HG03139 (cell line): ENCODE measurements around the gene SPAG9.

Experiments used
- ATAC-seq: cut with Tn5 transposase; IDR thresholded peaks from one replicate; pipeline ENCODE4 v1.9.1; 2021; ENCODE audit not compliant: unreplicated experiment

The SPAG9 gene

DNA sequence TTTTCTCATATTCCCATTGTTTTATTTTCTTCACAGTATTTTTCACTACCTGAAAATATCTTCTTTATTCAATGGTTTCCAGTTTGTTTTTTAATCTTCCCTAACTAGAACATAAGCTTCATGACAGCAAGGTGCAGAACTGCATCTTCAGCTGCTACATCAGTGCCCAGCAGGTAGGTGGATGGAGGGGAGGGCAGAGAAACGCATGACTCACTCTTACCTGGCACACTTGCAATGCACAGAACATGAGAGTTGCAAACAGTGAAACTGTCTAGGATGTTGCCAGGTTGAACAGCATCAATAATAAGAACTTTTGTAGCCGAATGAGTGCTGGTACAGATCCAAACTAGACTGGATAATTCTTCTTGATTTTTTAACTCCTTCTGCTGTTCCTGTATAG, 127.1 kb downstream of the SPAG9 start:
- ATAC-seq = no peak

- no peak for ATAC-seq
These were observed 131.5 kb downstream of the SPAG9 start for GRCh38 chr17:50989149-50989548.

GRCh38 chr17:50988427-50988826, 132.2 kb downstream of the SPAG9 start:
- no peak for ATAC-seq

GRCh38 chr17:50986989-50987660, 133.5 kb downstream of the SPAG9 start:
- no peak for ATAC-seq

- ATAC-seq = no peak
These were observed 139.4 kb downstream of the SPAG9 start for GRCh38 chr17:50981279-50981678.

DNA sequence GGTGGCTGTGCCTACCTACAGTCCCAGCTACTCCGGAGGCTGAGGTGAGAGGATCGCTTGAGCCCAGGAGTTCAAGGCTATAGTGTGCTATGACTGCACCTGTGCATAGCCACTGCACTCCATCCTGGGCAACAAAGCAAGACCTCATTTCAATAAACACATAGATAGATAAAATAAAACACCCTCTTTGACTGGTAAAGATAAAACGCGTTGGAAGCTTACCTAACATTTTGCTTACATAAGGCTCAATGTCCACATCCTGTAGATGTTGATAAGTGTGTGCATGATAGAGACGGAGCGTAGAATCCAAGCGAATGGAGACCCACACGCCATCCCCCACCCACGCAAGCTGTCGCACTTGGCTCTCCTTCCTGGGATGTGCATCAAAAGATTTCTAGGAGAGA, 141.1 kb downstream of the SPAG9 start:
- ATAC-seq = no peak

DNA sequence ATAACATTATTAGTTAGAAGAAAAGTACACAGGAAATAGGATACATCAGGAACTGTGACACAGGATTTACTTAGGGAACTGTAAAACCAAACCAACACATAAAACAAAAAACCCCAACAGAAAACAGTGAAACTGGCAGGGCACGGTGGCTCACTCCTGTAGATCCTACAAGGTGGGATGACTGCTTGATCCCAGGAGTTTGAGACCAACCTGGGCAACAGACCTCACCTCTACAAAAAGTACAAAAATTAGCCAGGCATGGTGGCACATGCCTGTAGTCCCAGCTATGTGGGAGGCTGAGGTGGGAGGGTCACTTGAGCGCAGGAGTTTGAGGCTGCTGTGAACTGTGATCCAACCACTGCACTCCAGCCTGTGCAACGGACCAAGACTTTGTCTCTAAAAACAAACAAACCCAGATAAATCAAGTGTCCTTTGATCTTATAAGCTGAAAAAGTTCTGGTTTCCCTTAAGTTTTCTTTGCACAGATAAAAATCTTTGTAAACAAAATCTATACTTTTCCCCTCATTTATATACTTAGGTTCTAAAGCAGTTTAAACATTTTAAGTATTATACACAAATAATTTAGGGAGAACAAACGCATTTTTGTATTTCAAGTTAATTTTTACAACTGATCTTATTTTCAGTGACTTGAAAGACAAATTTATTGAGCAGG, 143.0 kb downstream of the SPAG9 start:
- ATAC-seq = no peak

- no peak for ATAC-seq
These were observed 143.7 kb downstream of the SPAG9 start for GRCh38 chr17:50976951-50977472.

DNA sequence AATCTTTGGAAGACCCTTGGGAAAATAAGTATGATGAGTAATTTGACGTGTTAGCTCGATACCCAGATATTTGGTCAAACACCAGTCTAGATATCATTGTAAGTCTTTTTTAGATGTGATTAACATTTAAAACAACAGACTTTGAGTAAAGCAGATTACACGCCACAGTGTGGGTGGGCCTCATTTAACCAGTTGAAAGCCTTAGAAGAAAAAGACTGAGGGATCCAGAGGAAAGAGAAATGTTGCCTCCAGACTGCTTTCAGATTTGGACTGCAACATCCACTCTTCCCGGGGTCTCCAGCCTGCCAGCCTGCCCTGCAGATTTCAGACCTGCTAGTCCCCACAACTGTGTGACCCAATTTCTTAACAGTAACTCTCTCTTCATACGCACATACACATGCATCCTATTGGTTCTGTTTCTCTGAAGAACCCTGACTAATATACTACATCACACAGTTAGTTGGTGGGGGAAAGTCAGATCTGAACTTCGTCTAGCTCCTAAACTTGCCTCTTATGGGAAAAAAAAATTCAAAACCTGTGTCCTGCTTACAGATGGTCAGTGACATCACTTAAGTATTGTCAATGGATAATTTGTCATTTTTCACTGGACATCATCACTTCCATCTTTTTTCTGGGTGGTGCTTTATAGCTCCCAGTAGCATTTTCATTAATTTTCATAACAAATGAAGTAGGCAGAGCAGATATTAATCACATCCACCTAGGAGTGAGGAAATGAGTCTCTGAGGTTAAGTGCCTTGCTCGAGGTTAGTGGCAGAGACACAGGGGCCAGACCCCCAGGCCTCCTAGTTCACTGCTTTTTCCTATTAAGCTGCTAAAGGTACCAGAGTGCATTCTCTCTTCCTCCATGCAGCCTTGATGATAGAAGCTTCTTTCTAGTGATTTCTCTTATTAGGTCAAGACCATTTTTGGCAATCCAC, 146.8 kb downstream of the SPAG9 start:
- ATAC-seq = no peak

DNA sequence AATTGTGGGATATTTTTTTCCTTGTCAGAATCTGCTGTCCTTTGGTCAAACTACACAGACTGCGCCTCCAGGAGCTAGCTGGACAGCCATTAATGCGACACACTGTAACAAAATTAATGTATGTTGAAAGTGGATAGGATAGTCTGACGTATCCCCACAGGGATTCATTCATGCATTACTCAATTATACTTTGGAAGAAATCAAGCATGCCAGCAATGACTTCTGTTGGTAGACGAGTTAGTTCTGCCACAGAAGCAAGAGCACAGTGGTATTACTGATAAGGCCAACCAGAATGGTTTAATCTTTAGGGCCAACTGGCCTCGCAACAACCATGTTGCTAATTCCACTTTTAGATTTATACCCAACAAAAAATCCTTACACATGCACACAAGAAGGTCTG, 148.1 kb downstream of the SPAG9 start:
- no peak for ATAC-seq

DNA sequence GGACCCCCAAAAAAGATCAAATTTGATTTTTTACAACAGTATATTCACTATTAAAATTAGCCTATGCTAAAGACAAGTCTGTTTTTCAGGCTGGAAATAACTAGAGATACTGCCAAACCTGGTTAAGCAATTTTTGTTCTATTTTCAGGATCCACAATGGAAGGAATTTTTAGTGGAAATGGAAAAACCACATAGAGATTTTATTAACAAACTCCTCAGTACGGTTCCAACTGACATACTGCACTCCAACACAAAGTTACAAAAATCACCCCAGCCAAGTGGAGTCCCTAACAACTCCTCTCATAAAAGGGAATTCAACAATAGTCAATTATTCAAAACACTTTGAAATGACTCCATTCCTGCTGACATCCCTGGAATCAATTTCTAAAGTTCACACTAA, 152.9 kb downstream of the SPAG9 start:
- no peak for ATAC-seq

- ATAC-seq = no peak
These were observed 154.5 kb downstream of the SPAG9 start for GRCh38 chr17:50966163-50966666.

DNA sequence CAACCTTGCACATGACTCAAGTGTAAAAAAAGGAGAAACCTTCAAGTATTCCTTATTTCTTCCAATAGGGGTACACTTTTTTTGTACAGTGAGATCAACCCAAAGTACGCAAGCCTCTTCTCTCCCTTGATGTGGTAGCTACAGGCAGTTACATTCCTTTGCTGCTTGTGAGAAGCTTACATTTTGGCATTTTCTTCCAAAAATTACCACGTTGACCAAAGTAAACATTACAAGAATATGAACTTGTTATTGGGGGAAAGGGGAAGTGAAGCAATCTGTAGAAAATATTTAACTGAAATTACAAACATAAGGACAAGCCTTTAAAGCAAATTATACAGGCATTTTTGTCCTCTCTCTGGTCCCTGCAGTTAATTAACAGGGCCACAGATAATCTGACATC, 157.5 kb downstream of the SPAG9 start:
- ATAC-seq = no peak

DNA sequence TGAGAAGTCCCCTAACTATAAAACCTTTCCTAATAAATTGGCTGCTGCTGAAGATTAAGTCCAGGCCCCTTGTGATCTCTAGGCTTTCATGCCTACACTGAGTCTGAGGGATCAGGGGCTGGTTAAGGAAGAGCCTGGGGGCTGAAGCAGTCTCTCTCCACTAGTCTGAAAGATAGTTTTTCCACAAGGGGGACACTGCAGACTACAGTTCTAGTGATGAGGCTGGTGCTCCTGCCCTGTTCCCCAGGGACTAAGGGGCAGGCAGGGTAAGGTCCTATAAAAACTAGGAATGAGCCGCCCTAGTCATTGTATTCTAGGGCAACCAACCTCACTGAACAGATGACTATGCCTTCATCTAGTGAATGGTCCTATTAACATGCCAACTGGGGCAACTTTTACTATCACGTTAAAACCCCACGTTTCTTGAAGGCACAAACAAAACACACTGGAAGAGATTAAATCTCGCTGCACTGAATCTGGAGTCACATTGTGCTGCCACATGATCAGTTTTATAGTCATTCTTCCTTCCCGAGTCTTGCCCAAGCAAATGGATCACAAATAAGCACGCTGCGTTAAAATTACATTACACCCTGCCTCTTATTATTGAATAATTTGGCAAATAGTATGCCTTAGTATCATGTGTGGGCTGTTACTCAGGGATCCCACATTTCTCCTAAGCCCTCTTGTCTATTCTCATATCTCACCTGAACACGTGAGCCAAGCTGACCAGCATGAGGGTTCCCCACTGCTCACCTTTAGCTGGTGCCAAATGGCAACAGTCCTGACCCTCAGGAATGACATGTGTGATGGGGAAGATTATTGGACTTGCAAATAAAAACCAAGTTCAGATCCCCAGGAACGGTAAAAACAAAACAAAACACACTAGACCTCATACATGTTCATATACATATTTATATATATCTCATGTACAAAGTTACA, 159.1 kb downstream of the SPAG9 start:
- ATAC-seq = no peak

- ATAC-seq = no peak
These were observed 161.3 kb downstream of the SPAG9 start for GRCh38 chr17:50959341-50959740.

DNA sequence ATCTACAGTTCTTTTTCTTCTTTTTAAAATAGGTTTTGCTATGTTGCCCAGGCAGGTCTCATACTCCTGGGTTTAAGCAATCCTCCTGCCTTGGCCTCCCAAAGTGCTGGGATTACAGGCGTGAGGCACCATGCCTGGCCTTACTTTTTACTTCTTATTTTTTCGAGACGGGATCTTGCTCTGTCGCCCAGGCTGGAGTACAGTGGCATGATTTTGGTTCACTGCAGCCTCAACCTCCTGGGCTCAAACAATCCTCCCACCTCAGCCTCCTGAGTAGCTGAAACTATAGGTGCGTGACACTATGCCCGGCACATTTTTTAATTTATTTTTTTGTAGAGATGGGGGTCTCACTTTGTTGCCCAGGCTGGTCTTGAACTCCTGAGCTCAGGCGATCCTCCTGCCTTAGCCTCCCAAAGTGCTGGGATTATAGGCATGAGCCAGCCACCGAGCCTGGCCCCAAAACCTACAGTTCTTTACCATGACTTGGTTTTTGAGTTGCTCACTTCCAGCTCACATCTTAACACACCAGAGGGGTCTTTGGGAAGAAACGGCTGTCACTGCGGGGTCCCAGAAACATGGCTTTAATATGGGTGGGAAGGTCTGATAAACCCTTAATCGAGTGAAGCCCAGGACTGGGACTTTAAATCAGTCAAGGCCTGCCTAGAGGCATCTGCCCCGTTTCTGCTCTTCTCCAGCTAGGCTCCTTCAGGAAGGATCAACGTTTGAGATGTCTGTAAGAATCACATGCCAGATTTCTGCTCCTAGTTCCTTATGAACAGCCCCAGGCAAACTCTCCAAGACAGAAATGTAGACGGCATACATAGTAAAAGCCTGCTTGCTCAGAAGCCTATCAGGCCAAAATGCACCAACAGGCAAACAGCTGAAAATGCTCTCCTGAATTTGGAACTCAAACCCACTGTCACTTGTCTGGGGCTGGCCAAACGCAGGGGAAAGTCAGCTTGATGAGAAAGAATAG, 162.8 kb downstream of the SPAG9 start:
- no peak for ATAC-seq

DNA sequence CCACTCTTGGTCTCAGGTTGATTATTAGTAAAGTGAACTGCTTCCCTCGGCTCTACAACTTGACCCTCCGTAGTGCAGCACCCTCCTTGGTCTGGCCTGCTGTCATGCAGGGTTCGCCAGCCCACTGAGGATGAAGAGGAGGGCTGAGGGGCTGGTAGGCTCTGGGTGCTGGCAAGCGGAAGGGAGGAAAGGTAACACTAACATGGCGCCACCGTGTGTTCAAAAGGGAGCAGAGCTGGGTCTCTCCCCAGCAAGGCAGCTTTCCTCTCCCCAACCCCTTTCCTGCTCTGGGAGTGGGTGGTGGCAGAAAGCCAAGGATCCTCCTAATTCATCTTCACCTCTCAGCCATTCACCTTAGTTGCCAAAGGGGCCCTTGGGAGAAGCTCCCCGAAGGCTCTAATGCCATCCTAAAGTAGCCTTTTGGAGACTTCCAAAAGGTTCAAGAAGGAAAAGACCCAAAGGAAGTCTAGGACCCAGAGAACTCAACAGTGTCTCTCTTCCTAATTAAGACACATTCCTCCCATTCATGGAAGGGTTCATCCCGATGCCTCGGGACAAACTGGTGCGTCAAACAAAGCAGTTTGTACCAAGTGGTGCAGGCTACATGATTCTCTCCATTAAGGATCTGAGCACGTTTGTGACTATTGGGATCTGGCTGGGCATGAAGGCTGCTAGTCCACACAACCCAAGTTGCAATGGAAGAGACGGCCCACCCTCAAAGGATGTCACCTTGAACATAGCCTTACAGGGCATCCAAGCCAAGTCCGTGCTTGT, 163.7 kb downstream of the SPAG9 start:
- peak; percentile 78 for ATAC-seq

DNA sequence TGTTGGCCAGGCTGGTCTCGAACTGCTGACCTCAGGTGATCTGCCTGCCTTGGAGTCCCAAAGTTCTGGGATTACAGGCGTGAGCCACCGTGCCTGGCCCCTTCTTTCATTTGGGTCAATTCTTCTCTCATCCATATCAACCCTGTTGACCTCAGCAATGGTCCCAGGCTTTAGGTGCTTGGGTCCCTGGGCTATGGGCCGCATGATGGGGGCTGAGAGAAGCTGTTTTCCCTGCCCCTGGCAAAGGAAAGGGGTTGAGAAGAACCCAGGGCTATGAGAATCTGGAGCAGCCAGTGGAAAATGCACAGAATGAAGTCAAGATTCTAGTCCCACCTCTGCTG, 164.3 kb downstream of the SPAG9 start:
- ATAC-seq = no peak
